Astrocyte of the cerebellum (primary cell): ENCODE results near the gene CACNA1E.

Source experiments
- DNase-seq: peaks from one replicate; pipeline ENCODE4 v3.0.0-alpha.2; 2011; ENCODE audit warnings: low read depth
- H3K4me3 ChIP-seq: 2 replicates; pipeline ENCODE4 v1.5.1; 2011; ENCODE audit warnings: mild to moderate bottlenecking, low read depth, low read length, moderate library complexity
- CTCF ChIP-seq: IDR thresholded peaks from 2 replicates; pipeline ENCODE4 v1.5.1; 2012; ENCODE audit warnings: low read length, low read depth, moderate library complexity, mild to moderate bottlenecking; ENCODE audit errors: missing control alignments
- in situ Hi-C: cut with HindIII; loops from 2 replicates; pipeline ENCODE4 v1.10.0; 2017; ENCODE audit warnings: low sequenced_read_pairs

CACNA1E gene

GRCh38 chr1:181551754-181552153 lies 68.4 kb downstream of the CACNA1E start:
- H3K4me3 ChIP-seq, result no peak overlapping the region
- DNase-seq, result no peak
- in situ Hi-C loops, result no loop called here
- TF ChIP-seq CTCF, result no peak

- in situ Hi-C loops, result no loop called here
- no peak for DNase-seq
- no peak overlapping the region for H3K4me3 ChIP-seq
- TF ChIP-seq CTCF, result no peak
Measured at GRCh38 chr1:181554465-181554864, 71.1 kb downstream of the CACNA1E start.

GRCh38 chr1:181556631-181557030 lies 73.3 kb downstream of the CACNA1E start:
- no peak for TF ChIP-seq CTCF
- in situ Hi-C loops, result no loop called here
- H3K4me3 ChIP-seq, result no peak overlapping the region
- no peak for DNase-seq

GRCh38 chr1:181557313-181557712 lies 74.0 kb downstream of the CACNA1E start:
- no peak overlapping the region for H3K4me3 ChIP-seq
- DNase-seq, result no peak
- no peak for TF ChIP-seq CTCF
- in situ Hi-C loops, result no loop called here

- TF ChIP-seq CTCF, result no peak
- no peak overlapping the region for H3K4me3 ChIP-seq
- in situ Hi-C loops, result no loop called here
- no peak for DNase-seq
Measured at GRCh38 chr1:181558416-181558815, 75.1 kb downstream of the CACNA1E start.

- TF ChIP-seq CTCF, result no peak
- no peak for DNase-seq
- H3K4me3 ChIP-seq, result no peak overlapping the region
- in situ Hi-C loops, result no loop called here
Measured at GRCh38 chr1:181559142-181559541, 75.8 kb downstream of the CACNA1E start.

GRCh38 chr1:181562395-181562794 lies 79.1 kb downstream of the CACNA1E start:
- DNase-seq, result no peak
- no peak for TF ChIP-seq CTCF
- no peak overlapping the region for H3K4me3 ChIP-seq
- in situ Hi-C loops, result no loop called here
